ENCODE data around the gene CKMT1B.
"Not testable (repeated sequence)": the region's sequence is repeated elsewhere in the genome, so short reads cannot be mapped to it uniquely, and the experiment has no call there.

CKMT1B gene

DNA sequence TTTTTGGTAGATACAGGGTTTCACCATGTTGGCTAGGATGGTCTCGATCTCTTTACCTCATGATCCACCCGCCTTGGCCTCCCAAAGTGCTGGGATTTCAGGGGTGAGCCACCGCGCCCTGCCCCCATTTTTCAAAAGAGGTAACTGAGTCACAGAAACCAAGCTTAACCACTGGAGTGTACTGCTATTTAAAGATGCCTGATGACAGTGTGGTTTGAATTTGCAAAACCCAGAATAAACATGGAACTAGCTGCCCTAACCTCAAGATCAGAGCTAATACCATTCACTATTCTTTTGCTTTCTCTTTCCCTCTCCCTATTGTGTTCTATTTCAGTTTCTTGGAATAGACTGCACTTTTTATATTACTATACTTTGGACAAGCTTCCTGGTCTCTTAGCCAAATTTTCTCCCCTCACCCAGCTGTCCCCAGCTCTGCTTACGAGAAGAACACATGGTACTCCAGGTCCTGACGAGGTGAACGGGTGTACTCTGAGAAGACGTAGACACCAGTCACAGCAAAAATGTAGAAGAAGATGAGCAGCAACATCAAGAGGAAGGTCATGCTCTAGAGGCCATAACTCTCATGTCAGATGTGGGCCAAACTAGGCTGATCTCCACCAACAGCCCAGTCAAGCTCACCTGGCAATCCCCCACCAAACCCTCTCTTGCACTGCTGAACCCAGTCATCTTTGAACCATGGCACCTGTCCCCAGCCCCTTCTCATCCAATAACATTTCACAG, 44.8 kb downstream of the CKMT1B start:
- DNase-seq, result not testable (repeated sequence)
